Endothelial cell of umbilical vein (primary cell): ENCODE data around the gene RNF112. TPM values are rescaled to one million over a fixed set of nuclear protein-coding genes. Genes with fewer than 3 reads are reported as not detected.

Experiments
- BruUV-seq: library from RNA; stranded (reverse); fragments of 400-500 nt; replicated peaks from 2 replicates; lab custom pipeline; 2021; lab: Mats Ljungman, UMichigan
- CTCF ChIA-PET: fragments of 300-600, 350-600 bp; sonication (Branson Sonifier 250); formaldehyde crosslinking; loops from one replicate; lab custom pipeline; 2021; ENCODE audit warnings: antibody characterized with exemption, inconsistent platforms; lab: Charles Lee
- POLR2A ChIA-PET: fragments of 300-600, 350-600 bp; sonication (Branson Sonifier 250); formaldehyde crosslinking; loops from one replicate; lab custom pipeline; 2021; ENCODE audit warnings: antibody characterized with exemption, inconsistent platforms; lab: Charles Lee
- DNase-seq: peaks from one replicate; pipeline ENCODE4 v3.0.0-alpha.2; 2011; ENCODE audit warnings: low read depth, low spot score
- FAIRE-seq: peaks from 2 replicates; lab custom pipeline; 2011; peaks lifted over from hg19 to GRCh38; lab: Jason Lieb, UNC
- H2AFZ ChIP-seq: 2 replicates; pipeline ENCODE4 v1.6.0; 2012; ENCODE audit warnings: low read depth, low read length, control low read depth, inconsistent platforms
- H3K27ac ChIP-seq: 2 replicates; pipeline ENCODE4 v1.5.1; 2011; ENCODE audit warnings: low read depth, mild to moderate bottlenecking, control low read depth, low read length, moderate library complexity; ENCODE audit not compliant: insufficient read depth
- H3K27me3 ChIP-seq, 2 experiments: 2 replicates each; pipeline versions ENCODE4 v1.6.0 to v1.6.1; 2011; ENCODE audit warnings: low read length in 2 of 2, mixed read lengths in 1 of 2; ENCODE audit not compliant: control insufficient read depth in 2 of 2, insufficient read depth in 2 of 2
- H3K36me3 ChIP-seq, 2 experiments: 2 replicates in 1 of 2; 3 replicates in 1 of 2; pipeline ENCODE4 v1.5.1; 2011; ENCODE audit warnings: low read length in 2 of 2, mild to moderate bottlenecking in 1 of 2, moderate library complexity in 1 of 2; ENCODE audit not compliant: control insufficient read depth in 2 of 2, insufficient read depth in 2 of 2; ENCODE audit errors: extremely low read depth in 1 of 2
- H3K4me1 ChIP-seq: 3 replicates; pipeline ENCODE4 v1.5.1; 2011; ENCODE audit warnings: mild to moderate bottlenecking, low read length; ENCODE audit not compliant: control insufficient read depth, insufficient read depth; ENCODE audit errors: extremely low read depth
- H3K4me2 ChIP-seq: 2 replicates; pipeline ENCODE4 v1.6.1; 2011; ENCODE audit warnings: low read length, control low read depth, mixed read lengths; ENCODE audit not compliant: insufficient read depth
- H3K4me3 ChIP-seq, 3 experiments: fragments of 200-600 bp in 1 of 3; sonication (generic), shearing (Covaris generic) in 1 of 3; replicated peaks in 1 of 3; 2 replicates each; pipeline ENCODE4 v1.5.1; 2011 to 2016; ENCODE audit warnings: control low read depth in 3 of 3, low read length in 3 of 3, mild to moderate bottlenecking in 2 of 3, inconsistent platforms in 1 of 3, low read depth in 1 of 3, moderate library complexity in 1 of 3; ENCODE audit not compliant: insufficient read depth in 1 of 3
- H3K79me2 ChIP-seq: 2 replicates; pipeline ENCODE4 v1.6.0; 2012; ENCODE audit warnings: low read length, inconsistent platforms; ENCODE audit not compliant: control insufficient read depth, insufficient read depth
- H3K9ac ChIP-seq: replicated peaks from 2 replicates; pipeline ENCODE3; 2011; ENCODE audit warnings: low read length, control low read depth; ENCODE audit not compliant: insufficient read depth; ENCODE audit errors: extremely low read depth
- H3K9me1 ChIP-seq: replicated peaks from 3 replicates; pipeline ENCODE4 v1.6.0; 2011; ENCODE audit warnings: mild to moderate bottlenecking, low read length; ENCODE audit not compliant: control insufficient read depth, insufficient read depth; ENCODE audit errors: extremely low read depth
- H3K9me3 ChIP-seq: replicated peaks from 2 replicates; pipeline ENCODE4 v1.5.1; 2012; ENCODE audit warnings: low read length, inconsistent platforms; ENCODE audit not compliant: control insufficient read depth, insufficient read depth
- H4K20me1 ChIP-seq: replicated peaks from 2 replicates; pipeline ENCODE3; 2011; ENCODE audit warnings: mild to moderate bottlenecking, low read length; ENCODE audit not compliant: control insufficient read depth, insufficient read depth; ENCODE audit errors: extremely low read depth
- CTCF ChIP-seq, 2 donors: IDR thresholded peaks; 1 replicate in 1 of 2; 2 replicates in 1 of 2; pipeline ENCODE4 v1.5.1; 2011; ENCODE audit warnings: low read length in 2 of 2, mild to moderate bottlenecking in 2 of 2, moderate library complexity in 2 of 2, control low read depth in 1 of 2, inconsistent platforms in 1 of 2, low read depth in 1 of 2; ENCODE audit not compliant: insufficient read depth in 1 of 2; ENCODE audit errors: extremely low read depth in 1 of 2
- EZH2 ChIP-seq: IDR thresholded peaks from 2 replicates; pipeline ENCODE4 v1.6.1; 2012; ENCODE audit warnings: borderline replicate concordance, low read depth, mild to moderate bottlenecking, moderate library complexity, low read length, inconsistent platforms; ENCODE audit not compliant: severe bottlenecking
- FOS ChIP-seq: IDR thresholded peaks from 2 replicates; pipeline ENCODE4 v1.6.1; 2011; ENCODE audit warnings: mild to moderate bottlenecking, low read length, moderate library complexity, borderline replicate concordance; ENCODE audit not compliant: insufficient read depth
- GATA2 ChIP-seq: IDR thresholded peaks from 2 replicates; pipeline ENCODE4 v1.7.0; 2011; ENCODE audit warnings: low read depth, mild to moderate bottlenecking, moderate library complexity, mixed read lengths, low read length; ENCODE audit not compliant: insufficient read length, insufficient read depth
- JUN ChIP-seq: IDR thresholded peaks from 2 replicates; pipeline ENCODE4 v1.6.1; 2011; ENCODE audit warnings: borderline replicate concordance, low read depth; ENCODE audit not compliant: insufficient read length, insufficient read depth
- MAX ChIP-seq: IDR thresholded peaks from 2 replicates; pipeline ENCODE4 v1.6.1; 2011; ENCODE audit not compliant: insufficient read depth, insufficient read length
- MYC ChIP-seq: IDR thresholded peaks from one replicate; pipeline ENCODE4 v1.6.1; 2011; ENCODE audit warnings: mild to moderate bottlenecking, low read depth, low read length
- POLR2A ChIP-seq: IDR thresholded peaks from 2 replicates; pipeline ENCODE4 v1.6.1; 2012; ENCODE audit warnings: low read depth, mild to moderate bottlenecking, control low read depth, low read length
- POLR2AphosphoS5 ChIP-seq: IDR thresholded peaks from 2 replicates; pipeline ENCODE4 v1.6.1; 2012; ENCODE audit warnings: low read depth, mild to moderate bottlenecking, control low read depth, low read length, moderate library complexity; ENCODE audit not compliant: insufficient read depth
- dilution Hi-C: fragments of 300-500 bp; cut with MboI; formaldehyde crosslinking; loops from one replicate; pipeline ENCODE4 v1.15.0; 2019; ENCODE audit warnings: low sequenced_read_pairs; ENCODE audit not compliant: extremely low pct_ligation_motif_present
- intact Hi-C: fragments of 100-400 bp; cut with micrococcal nuclease; formaldehyde crosslinking; loops from one replicate; pipeline ENCODE4 v1.10.0; 2022
- polyA plus RNA-seq, 4 experiments: library from polyadenylated mRNA; depleted of rRNA in 3 of 4; stranded (reverse) in 3 of 4; unstranded in 1 of 4; fragments of >200 nt; gene quantifications; 2 replicates each; pipeline versions ENCODE4 v1.2.1 to v1.2.3, GENCODE V29; 2011 to 2012; ENCODE audit warnings: missing spikeins in 1 of 4
- total RNA-seq: library from RNA; stranded (reverse); gene quantifications from 2 replicates; pipeline ENCODE4 v1.2.3, GENCODE V29; 2021

The RNF112 gene
- total and polyA plus RNA-seq, 2 donors (not counting 3 experiments of a cell fraction or from before 2014, with no cell fraction given) = 0.06 to 0.11 TPM

- dilution Hi-C loops (no loop called here), intact Hi-C loops (no loop called here)
- CTCF ChIA-PET = interaction anchor here (1.4 kb wide), 1 partner anchor 46 kb away, joined by 4 read pairs; no protein-coding TSS in a partner anchor
These were observed 9.6 kb upstream of the RNF112 start for GRCh38 chr17:19401321-19402010.

More at GRCh38 chr17:19401321-19402010, 9.6 kb upstream of the RNF112 start:
- H3K9me1 ChIP-seq = no peaks in the 10 kb centered on the region
- H3K36me3 ChIP-seq = no peaks in the 10 kb centered on the region
- H3K27ac ChIP-seq = no peak overlapping the region
- H3K79me2 ChIP-seq = no peaks in the 10 kb centered on the region
- POLR2A ChIA-PET = no interaction called here
- no peak overlapping the region for H3K9ac ChIP-seq
- no peaks in the 10 kb centered on the region for H4K20me1 ChIP-seq
- no peak overlapping the region for H3K4me2 ChIP-seq
- no TSS peak for BruUV-seq
- no peak overlapping the region for H3K4me3 ChIP-seq
- no peaks in the 10 kb centered on the region for H3K9me3 ChIP-seq
- FAIRE-seq (no peak), DNase-seq (no peak)
- H3K4me1 ChIP-seq = peaks cover 10% of the 10 kb centered on the region
- no peak overlapping the region for H2AFZ ChIP-seq
- no peak for TF ChIP-seq MYC
- no peak for TF ChIP-seq EZH2
- TF ChIP-seq POLR2A = no peak
- no peak for TF ChIP-seq POLR2AphosphoS5
- TF ChIP-seq CTCF (IDR thresholded peaks at IDR 0.05; ENCODE audit: extremely low read depth in 1 of 2, insufficient read depth in 1 of 2, low read depth in 1 of 2, low read length in 2 of 2) = no peak
- TF ChIP-seq GATA2 = no peak
- no peak for TF ChIP-seq MAX
- no peak for TF ChIP-seq FOS
- no peak for TF ChIP-seq JUN
- no peaks in the 10 kb centered on the region for H3K27me3 ChIP-seq
